HepG2 (cell line): ENCODE results near the gene SEC24D. TPM values are rescaled to one million over a fixed set of nuclear protein-coding genes. Genes with fewer than 3 reads are reported as not detected.

Experiments used
- ATF7 ChIP-seq, 2 experiments: fragments of 450-650 bp in 1 of 2; sonication (generic) in 1 of 2; formaldehyde crosslinking in 1 of 2; IDR thresholded peaks; 2 replicates each; pipeline versions ENCODE4 v1.4.0 to v1.6.1; 2016 to 2020; ENCODE audit warnings: antibody characterized with exemption in 1 of 2, mild to moderate bottlenecking in 1 of 2, missing genetic modification reagents in 1 of 2
- BORCS8-MEF2B ChIP-seq: sonication (generic); formaldehyde crosslinking; IDR thresholded peaks from 2 replicates; pipeline ENCODE4 v1.8.0; 2022; ENCODE audit warnings: mild to moderate bottlenecking, missing genetic modification reagents
- CENPX ChIP-seq: sonication (generic); formaldehyde crosslinking; IDR thresholded peaks from 2 replicates; pipeline ENCODE4 v1.9.0; 2021; ENCODE audit warnings: mild to moderate bottlenecking, missing genetic modification reagents, moderate library complexity
- EEA1 ChIP-seq: sonication (generic); formaldehyde crosslinking; IDR thresholded peaks from 2 replicates; pipeline ENCODE4 v1.5.1; 2020; ENCODE audit warnings: mild to moderate bottlenecking, missing genetic modification reagents, borderline replicate concordance
- GATAD2A ChIP-seq: IDR thresholded peaks from 2 replicates; pipeline ENCODE4 v1.6.1; 2016
- HDAC1 ChIP-seq: sonication (generic); formaldehyde crosslinking; IDR thresholded peaks from 2 replicates; pipeline ENCODE4 v1.5.1; 2020; ENCODE audit warnings: mild to moderate bottlenecking, missing genetic modification reagents
- HES4 ChIP-seq: sonication (generic); formaldehyde crosslinking; IDR thresholded peaks from 2 replicates; pipeline ENCODE4 v1.9.0; 2021; ENCODE audit warnings: mild to moderate bottlenecking, missing genetic modification reagents, borderline replicate concordance
- PHF20 ChIP-seq: sonication (generic); formaldehyde crosslinking; IDR thresholded peaks from 2 replicates; pipeline ENCODE4 v1.5.0; 2020; ENCODE audit warnings: mild to moderate bottlenecking, missing genetic modification reagents
- RARA ChIP-seq: IDR thresholded peaks from 2 replicates; pipeline ENCODE4 v1.6.1; 2016; ENCODE audit warnings: missing genetic modification reagents, missing compliant biosample characterization
- SIN3B ChIP-seq: fragments of 150-350 bp; IDR thresholded peaks from 2 replicates; pipeline ENCODE4 v1.6.1; 2014; ENCODE audit warnings: low read length
- TBP ChIP-seq: sonication (generic); formaldehyde crosslinking; IDR thresholded peaks from 2 replicates; pipeline ENCODE4 v1.5.0; 2020; ENCODE audit warnings: missing genetic modification reagents
- ZBTB42 ChIP-seq: sonication (generic); formaldehyde crosslinking; IDR thresholded peaks from 2 replicates; pipeline ENCODE4 v1.5.0; 2020; ENCODE audit warnings: mild to moderate bottlenecking, missing genetic modification reagents
- ZIK1 ChIP-seq: sonication (generic); formaldehyde crosslinking; IDR thresholded peaks from 2 replicates; pipeline ENCODE4 v1.5.0; 2020; ENCODE audit warnings: mild to moderate bottlenecking, low read depth, missing genetic modification reagents, borderline replicate concordance
- ZNF225 ChIP-seq: sonication (generic); formaldehyde crosslinking; IDR thresholded peaks from 2 replicates; pipeline ENCODE4 v1.4.0; 2020; ENCODE audit warnings: mild to moderate bottlenecking, missing genetic modification reagents
- ZNF781 ChIP-seq: sonication (generic); formaldehyde crosslinking; IDR thresholded peaks from 2 replicates; pipeline ENCODE4 v1.5.1; 2020; ENCODE audit warnings: borderline replicate concordance, mild to moderate bottlenecking, missing genetic modification reagents; ENCODE audit errors: not compliant biosample characterization
- ZNF850 ChIP-seq: sonication (generic); formaldehyde crosslinking; conservative IDR thresholded peaks from 2 replicates; pipeline ENCODE4 v1.9.0; 2021; ENCODE audit warnings: mild to moderate bottlenecking, missing genetic modification reagents
- polyA plus RNA-seq, 8 experiments: library from polyadenylated mRNA; depleted of rRNA in 3 of 8; stranded (reverse) in 7 of 8; unstranded in 1 of 8; fragments of >200 nt; fragmentation: Illumina TruSeq in 4 of 8; extraction: Trizol in 4 of 8; gene quantifications; 2 replicates each; pipeline versions ENCODE4 v1.2.1 to v1.2.3, GENCODE V29; 2011 to 2016; ENCODE audit warnings: low read depth in 4 of 8, missing spikeins in 1 of 8, mixed read lengths in 1 of 8; ENCODE audit not compliant: insufficient read depth in 1 of 8
- total RNA-seq, 5 experiments: library from RNA; depleted of rRNA; stranded (reverse); fragments of >200 nt; fragmentation: Illumina TruSeq; extraction: Trizol; gene quantifications; 2 replicates each; pipeline ENCODE4 v1.2.3, GENCODE V29; 2016; ENCODE audit warnings: low read depth in 1 of 5
- TF ChIP-seq, protein P1 (sequence below): sonication (generic); formaldehyde crosslinking; IDR thresholded peaks from 2 replicates; pipeline ENCODE4 v1.5.0; 2020; ENCODE audit warnings: mild to moderate bottlenecking, missing genetic modification reagents
- TF ChIP-seq, protein P2 (sequence below): sonication (generic); formaldehyde crosslinking; IDR thresholded peaks from 2 replicates; pipeline ENCODE4 v1.9.0; 2021; ENCODE audit warnings: missing genetic modification reagents, borderline replicate concordance
- TF ChIP-seq, protein P3 (sequence below): sonication (generic); formaldehyde crosslinking; IDR thresholded peaks from 2 replicates; pipeline ENCODE4 v1.4.0; 2020; ENCODE audit warnings: missing genetic modification reagents

SEC24D gene
- total and polyA plus RNA-seq, 2 of the 13 experiments (the other 11 are each of a cell fraction or from before 2014, with no cell fraction given), result 30.0 to 51.1 TPM

DNA sequence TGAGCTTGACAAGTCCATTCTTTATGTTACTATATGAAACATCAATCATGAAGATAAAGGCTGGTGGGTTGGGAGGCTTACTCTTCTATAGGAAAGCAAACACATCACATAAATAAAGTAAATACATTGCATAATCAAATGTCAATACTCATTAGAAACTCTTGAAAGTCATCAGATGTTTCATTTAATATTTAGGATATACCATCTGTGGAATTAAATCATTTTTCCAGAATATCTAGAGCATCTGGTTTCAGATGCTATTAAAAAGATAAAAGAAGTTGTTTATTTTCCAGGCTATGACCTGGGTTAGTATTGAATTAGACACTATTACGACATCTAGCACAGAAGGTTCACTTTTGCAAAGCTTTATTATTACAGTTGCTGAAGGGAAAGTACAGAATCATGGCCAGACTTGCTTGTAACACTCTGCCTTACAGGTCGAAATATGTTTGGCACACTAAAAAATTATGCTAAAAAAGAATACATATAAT, 78.1 kb downstream of the SEC24D start (continued):
- no peak for TF ChIP-seq SIN3B
- TF ChIP-seq RARA (CRISPR knock-in tag), result peak; percentile 33; the same call in 1 of the 2 replicates
- TF ChIP-seq TBP (CRISPR knock-in tag), result no peak
- TF ChIP-seq ZNF225, result no peak
- no peak for TF ChIP-seq ATF7 (IDR thresholded peaks at IDR 0.05)
- no peak for TF ChIP-seq ATF7 (CRISPR knock-in tag; IDR thresholded peaks at IDR 0.05)
- TF ChIP-seq, protein P1, sequence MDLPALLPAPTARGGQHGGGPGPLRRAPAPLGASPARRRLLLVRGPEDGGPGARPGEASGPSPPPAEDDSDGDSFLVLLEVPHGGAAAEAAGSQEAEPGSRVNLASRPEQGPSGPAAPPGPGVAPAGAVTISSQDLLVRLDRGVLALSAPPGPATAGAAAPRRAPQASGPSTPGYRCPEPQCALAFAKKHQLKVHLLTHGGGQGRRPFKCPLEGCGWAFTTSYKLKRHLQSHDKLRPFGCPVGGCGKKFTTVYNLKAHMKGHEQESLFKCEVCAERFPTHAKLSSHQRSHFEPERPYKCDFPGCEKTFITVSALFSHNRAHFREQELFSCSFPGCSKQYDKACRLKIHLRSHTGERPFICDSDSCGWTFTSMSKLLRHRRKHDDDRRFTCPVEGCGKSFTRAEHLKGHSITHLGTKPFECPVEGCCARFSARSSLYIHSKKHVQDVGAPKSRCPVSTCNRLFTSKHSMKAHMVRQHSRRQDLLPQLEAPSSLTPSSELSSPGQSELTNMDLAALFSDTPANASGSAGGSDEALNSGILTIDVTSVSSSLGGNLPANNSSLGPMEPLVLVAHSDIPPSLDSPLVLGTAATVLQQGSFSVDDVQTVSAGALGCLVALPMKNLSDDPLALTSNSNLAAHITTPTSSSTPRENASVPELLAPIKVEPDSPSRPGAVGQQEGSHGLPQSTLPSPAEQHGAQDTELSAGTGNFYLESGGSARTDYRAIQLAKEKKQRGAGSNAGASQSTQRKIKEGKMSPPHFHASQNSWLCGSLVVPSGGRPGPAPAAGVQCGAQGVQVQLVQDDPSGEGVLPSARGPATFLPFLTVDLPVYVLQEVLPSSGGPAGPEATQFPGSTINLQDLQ (CRISPR knock-in tag), result no peak
- no peak for TF ChIP-seq PHF20
- no peak for TF ChIP-seq EEA1 (CRISPR knock-in tag)
- no peak for TF ChIP-seq ZBTB42 (CRISPR knock-in tag)
- TF ChIP-seq, protein P2, sequence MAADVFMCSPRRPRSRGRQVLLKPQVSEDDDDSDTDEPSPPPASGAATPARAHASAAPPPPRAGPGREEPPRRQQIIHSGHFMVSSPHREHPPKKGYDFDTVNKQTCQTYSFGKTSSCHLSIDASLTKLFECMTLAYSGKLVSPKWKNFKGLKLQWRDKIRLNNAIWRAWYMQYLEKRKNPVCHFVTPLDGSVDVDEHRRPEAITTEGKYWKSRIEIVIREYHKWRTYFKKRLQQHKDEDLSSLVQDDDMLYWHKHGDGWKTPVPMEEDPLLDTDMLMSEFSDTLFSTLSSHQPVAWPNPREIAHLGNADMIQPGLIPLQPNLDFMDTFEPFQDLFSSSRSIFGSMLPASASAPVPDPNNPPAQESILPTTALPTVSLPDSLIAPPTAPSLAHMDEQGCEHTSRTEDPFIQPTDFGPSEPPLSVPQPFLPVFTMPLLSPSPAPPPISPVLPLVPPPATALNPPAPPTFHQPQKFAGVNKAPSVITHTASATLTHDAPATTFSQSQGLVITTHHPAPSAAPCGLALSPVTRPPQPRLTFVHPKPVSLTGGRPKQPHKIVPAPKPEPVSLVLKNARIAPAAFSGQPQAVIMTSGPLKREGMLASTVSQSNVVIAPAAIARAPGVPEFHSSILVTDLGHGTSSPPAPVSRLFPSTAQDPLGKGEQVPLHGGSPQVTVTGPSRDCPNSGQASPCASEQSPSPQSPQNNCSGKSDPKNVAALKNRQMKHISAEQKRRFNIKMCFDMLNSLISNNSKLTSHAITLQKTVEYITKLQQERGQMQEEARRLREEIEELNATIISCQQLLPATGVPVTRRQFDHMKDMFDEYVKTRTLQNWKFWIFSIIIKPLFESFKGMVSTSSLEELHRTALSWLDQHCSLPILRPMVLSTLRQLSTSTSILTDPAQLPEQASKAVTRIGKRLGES (CRISPR knock-in tag), result no peak
- no peak for TF ChIP-seq HES4 (CRISPR knock-in tag)
- no peak for TF ChIP-seq ZIK1
- no peak for TF ChIP-seq HDAC1 (CRISPR knock-in tag)
- no peak for TF ChIP-seq ZNF781 (CRISPR knock-in tag)
- TF ChIP-seq ZNF850, result no peak
- TF ChIP-seq, protein P3, sequence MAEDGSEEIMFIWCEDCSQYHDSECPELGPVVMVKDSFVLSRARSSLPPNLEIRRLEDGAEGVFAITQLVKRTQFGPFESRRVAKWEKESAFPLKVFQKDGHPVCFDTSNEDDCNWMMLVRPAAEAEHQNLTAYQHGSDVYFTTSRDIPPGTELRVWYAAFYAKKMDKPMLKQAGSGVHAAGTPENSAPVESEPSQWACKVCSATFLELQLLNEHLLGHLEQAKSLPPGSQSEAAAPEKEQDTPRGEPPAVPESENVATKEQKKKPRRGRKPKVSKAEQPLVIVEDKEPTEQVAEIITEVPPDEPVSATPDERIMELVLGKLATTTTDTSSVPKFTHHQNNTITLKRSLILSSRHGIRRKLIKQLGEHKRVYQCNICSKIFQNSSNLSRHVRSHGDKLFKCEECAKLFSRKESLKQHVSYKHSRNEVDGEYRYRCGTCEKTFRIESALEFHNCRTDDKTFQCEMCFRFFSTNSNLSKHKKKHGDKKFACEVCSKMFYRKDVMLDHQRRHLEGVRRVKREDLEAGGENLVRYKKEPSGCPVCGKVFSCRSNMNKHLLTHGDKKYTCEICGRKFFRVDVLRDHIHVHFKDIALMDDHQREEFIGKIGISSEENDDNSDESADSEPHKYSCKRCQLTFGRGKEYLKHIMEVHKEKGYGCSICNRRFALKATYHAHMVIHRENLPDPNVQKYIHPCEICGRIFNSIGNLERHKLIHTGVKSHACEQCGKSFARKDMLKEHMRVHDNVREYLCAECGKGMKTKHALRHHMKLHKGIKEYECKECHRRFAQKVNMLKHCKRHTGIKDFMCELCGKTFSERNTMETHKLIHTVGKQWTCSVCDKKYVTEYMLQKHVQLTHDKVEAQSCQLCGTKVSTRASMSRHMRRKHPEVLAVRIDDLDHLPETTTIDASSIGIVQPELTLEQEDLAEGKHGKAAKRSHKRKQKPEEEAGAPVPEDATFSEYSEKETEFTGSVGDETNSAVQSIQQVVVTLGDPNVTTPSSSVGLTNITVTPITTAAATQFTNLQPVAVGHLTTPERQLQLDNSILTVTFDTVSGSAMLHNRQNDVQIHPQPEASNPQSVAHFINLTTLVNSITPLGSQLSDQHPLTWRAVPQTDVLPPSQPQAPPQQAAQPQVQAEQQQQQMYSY (CRISPR knock-in tag), result no peak
- peak; percentile 48; the same call in 1 of the 2 replicates for TF ChIP-seq GATAD2A (CRISPR knock-in tag)
- TF ChIP-seq CENPX (CRISPR knock-in tag), result no peak
- no peak for TF ChIP-seq BORCS8-MEF2B (CRISPR knock-in tag)
